ENCODE measurements around the gene CC2D2A. TPM values are rescaled to one million over a fixed set of nuclear protein-coding genes. Genes with fewer than 3 reads are reported as not detected.

Gene CC2D2A
- total and polyA plus RNA-seq, 4 donors: 9.2 to 63.7 (median 24.8) TPM

DNA sequence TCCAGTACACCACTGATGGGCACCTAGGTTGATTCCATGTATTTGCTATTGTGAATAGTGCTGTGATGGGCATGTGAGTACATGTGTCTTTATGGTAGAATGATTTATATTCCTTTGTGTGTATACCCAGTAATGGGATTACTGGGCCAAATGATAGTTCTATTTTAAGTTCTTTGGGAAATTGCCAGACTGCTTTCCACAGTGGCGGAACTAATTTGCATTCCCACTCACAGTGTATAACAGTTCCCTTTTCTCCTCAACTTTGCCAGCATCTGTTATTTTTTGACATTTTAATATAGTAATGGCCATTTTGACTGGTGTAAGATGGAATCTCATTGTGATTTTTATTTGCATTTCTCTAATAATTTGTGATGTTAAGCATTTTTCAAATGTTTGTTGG is 25.9 kb downstream of the CC2D2A start:
- Histone ChIP-seq H3K9me3 (ENCODE audit: control insufficient read depth in 4 of 4, insufficient read depth in 3 of 4, low read length in 3 of 4) (peaks cover 0 to 3% (median 1%) of the 10 kb centered on the region in 4 donors), H3K4me3 (no peak overlapping the region), H3K27me3 (ENCODE audit: control insufficient read depth in 3 of 3, insufficient read depth in 3 of 3, low read length in 2 of 3) (no peaks in the 10 kb centered on the region), H3K27ac (ENCODE audit: low read depth in 1 of 2, low read length in 1 of 2) (no peak overlapping the region), H3K36me3 (ENCODE audit: control insufficient read depth in 4 of 4, insufficient read depth in 4 of 4, low read length in 4 of 4) (peaks cover 0 to 4% (median 0%) of the 10 kb centered on the region in 4 donors), H3K4me1 (ENCODE audit: control insufficient read depth in 5 of 5, insufficient read depth in 5 of 5, low read length in 5 of 5) (peaks cover 0 to 10% (median 0%) of the 10 kb centered on the region in 5 donors), H3K9ac (ENCODE audit: insufficient read depth in 1 of 2, low read length in 2 of 2) (no peak overlapping the region)
- ATAC-seq (ENCODE audit: insufficient read depth, low FRiP score) (no peak), DNase-seq (no peak)
- TF ChIP-seq, protein P1, sequence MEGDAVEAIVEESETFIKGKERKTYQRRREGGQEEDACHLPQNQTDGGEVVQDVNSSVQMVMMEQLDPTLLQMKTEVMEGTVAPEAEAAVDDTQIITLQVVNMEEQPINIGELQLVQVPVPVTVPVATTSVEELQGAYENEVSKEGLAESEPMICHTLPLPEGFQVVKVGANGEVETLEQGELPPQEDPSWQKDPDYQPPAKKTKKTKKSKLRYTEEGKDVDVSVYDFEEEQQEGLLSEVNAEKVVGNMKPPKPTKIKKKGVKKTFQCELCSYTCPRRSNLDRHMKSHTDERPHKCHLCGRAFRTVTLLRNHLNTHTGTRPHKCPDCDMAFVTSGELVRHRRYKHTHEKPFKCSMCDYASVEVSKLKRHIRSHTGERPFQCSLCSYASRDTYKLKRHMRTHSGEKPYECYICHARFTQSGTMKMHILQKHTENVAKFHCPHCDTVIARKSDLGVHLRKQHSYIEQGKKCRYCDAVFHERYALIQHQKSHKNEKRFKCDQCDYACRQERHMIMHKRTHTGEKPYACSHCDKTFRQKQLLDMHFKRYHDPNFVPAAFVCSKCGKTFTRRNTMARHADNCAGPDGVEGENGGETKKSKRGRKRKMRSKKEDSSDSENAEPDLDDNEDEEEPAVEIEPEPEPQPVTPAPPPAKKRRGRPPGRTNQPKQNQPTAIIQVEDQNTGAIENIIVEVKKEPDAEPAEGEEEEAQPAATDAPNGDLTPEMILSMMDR (IDR thresholded peaks at IDR 0.05; ENCODE audit: control extremely low read depth, extremely low read depth): no peak
- WGBS, 2 donors: 85 to 94% methylated on average over 1 of the region's 1 CpG

- TF ChIP-seq, protein P1 (IDR thresholded peaks at IDR 0.05; ENCODE audit: control extremely low read depth, extremely low read depth): no peak
- Histone ChIP-seq H3K4me1 (ENCODE audit: control insufficient read depth in 5 of 5, insufficient read depth in 5 of 5, low read length in 5 of 5) (peaks cover 0 to 10% (median 0%) of the 10 kb centered on the region in 5 donors), H3K9ac (ENCODE audit: insufficient read depth in 1 of 2, low read length in 2 of 2) (no peak overlapping the region), H3K36me3 (ENCODE audit: control insufficient read depth in 4 of 4, insufficient read depth in 4 of 4, low read length in 4 of 4) (peaks cover 0 to 7% (median 6%) of the 10 kb centered on the region in 4 donors), H3K27ac (ENCODE audit: low read depth in 1 of 2, low read length in 1 of 2) (no peak overlapping the region), H3K4me3 (no peak overlapping the region), H3K27me3 (ENCODE audit: control insufficient read depth in 3 of 3, insufficient read depth in 3 of 3, low read length in 2 of 3) (no peaks in the 10 kb centered on the region), H3K9me3 (ENCODE audit: control insufficient read depth in 4 of 4, insufficient read depth in 3 of 4, low read length in 3 of 4) (peaks cover 0 to 3% (median 1%) of the 10 kb centered on the region in 4 donors)
- peak in 2 of 3 donors; percentile 11 to 18 for DNase-seq
- WGBS, 2 donors: 81 to 88% methylated on average over 3 of the region's 3 CpGs
- ATAC-seq (ENCODE audit: insufficient read depth, low FRiP score): no peak
Measured at GRCh38 chr4:15498356-15498755, 28.7 kb downstream of the CC2D2A start.

GRCh38 chr4:15500701-15501100 is 31.0 kb downstream of the CC2D2A start:
- Histone ChIP-seq H3K27ac (ENCODE audit: low read depth in 1 of 2, low read length in 1 of 2) (no peak overlapping the region), H3K27me3 (ENCODE audit: control insufficient read depth in 3 of 3, insufficient read depth in 3 of 3, low read length in 2 of 3) (no peaks in the 10 kb centered on the region), H3K36me3 (ENCODE audit: control insufficient read depth in 4 of 4, insufficient read depth in 4 of 4, low read length in 4 of 4) (peaks cover 0 to 19% (median 6%) of the 10 kb centered on the region in 4 donors), H3K9me3 (ENCODE audit: control insufficient read depth in 4 of 4, insufficient read depth in 3 of 4, low read length in 3 of 4) (peaks cover 0 to 3% (median 1%) of the 10 kb centered on the region in 4 donors), H3K4me1 (ENCODE audit: control insufficient read depth in 5 of 5, insufficient read depth in 5 of 5, low read length in 5 of 5) (peaks cover 0 to 10% (median 0%) of the 10 kb centered on the region in 5 donors), H3K4me3 (no peak overlapping the region), H3K9ac (ENCODE audit: insufficient read depth in 1 of 2, low read length in 2 of 2) (no peak overlapping the region)
- ATAC-seq (ENCODE audit: insufficient read depth, low FRiP score) (no peak), DNase-seq (no peak)
- TF ChIP-seq, protein P1 (IDR thresholded peaks at IDR 0.05; ENCODE audit: control extremely low read depth, extremely low read depth): no peak
- WGBS, 2 donors: 91% methylated on average over 7 of the region's 7 CpGs

DNA sequence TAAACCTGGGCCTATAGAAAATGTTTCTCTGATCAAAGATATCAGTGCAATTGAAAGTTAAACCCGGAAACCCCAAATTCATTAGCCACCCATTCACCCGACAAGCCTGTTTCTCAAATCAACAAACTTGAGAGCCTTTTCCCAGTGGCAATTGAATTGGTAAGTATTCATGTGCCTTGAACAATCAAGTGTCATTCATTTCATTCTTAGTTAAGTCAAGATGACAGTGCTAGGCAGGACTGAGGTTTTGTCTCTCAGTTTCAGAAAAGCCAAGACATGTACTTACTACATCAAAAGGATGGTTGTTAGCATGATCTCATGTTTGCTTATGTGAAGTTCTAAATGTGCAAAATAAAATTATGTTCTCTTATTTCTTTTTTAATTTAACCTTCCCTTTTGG is 32.3 kb downstream of the CC2D2A start:
- TF ChIP-seq, protein P1 (IDR thresholded peaks at IDR 0.05; ENCODE audit: control extremely low read depth, extremely low read depth): no peak
- H3K9me3 ChIP-seq (ENCODE audit: control insufficient read depth in 4 of 4, insufficient read depth in 3 of 4, low read length in 3 of 4): peaks cover 0 to 2% (median under 1%) of the 10 kb centered on the region in 4 donors
- H3K27me3 ChIP-seq (ENCODE audit: control insufficient read depth in 3 of 3, insufficient read depth in 3 of 3, low read length in 2 of 3): no peaks in the 10 kb centered on the region
- H3K27ac ChIP-seq (ENCODE audit: low read depth in 1 of 2, low read length in 1 of 2): no peak overlapping the region
- WGBS, 2 donors: 69 to 97% methylated on average over 2 of the region's 2 CpGs
- H3K9ac ChIP-seq (ENCODE audit: insufficient read depth in 1 of 2, low read length in 2 of 2): no peak overlapping the region
- H3K4me3 ChIP-seq: no peak overlapping the region
- peaks cover 0 to 22% (median 6%) of the 10 kb centered on the region in 4 donors for H3K36me3 ChIP-seq (ENCODE audit: control insufficient read depth in 4 of 4, insufficient read depth in 4 of 4, low read length in 4 of 4)
- ATAC-seq (ENCODE audit: insufficient read depth, low FRiP score) (no peak), DNase-seq (no peak)
- peaks cover 0 to 10% (median 0%) of the 10 kb centered on the region in 5 donors for H3K4me1 ChIP-seq (ENCODE audit: control insufficient read depth in 5 of 5, insufficient read depth in 5 of 5, low read length in 5 of 5)

Data from lung (tissue), 12 donors.